Right atrium auricular region (tissue), 2 donors: ENCODE measurements around the gene THAP3. TPM values are rescaled to one million over a fixed set of nuclear protein-coding genes. Genes with fewer than 3 reads are reported as not detected.
"Not testable (repeated sequence)": the region's sequence is repeated elsewhere in the genome, so short reads cannot be mapped to it uniquely, and the experiment has no call there.

Source experiments
- DNase-seq: peaks from one replicate; pipeline ENCODE4 v3.0.0-alpha.2; 2019; ENCODE audit warnings: low spot score
- H3K27ac ChIP-seq, 2 donors: fragments of 200-600 bp; sonication (generic); 1 replicate in 1 of 2; 2 replicates in 1 of 2; pipeline ENCODE4 v1.5.1; 2016 to 2019
- H3K27me3 ChIP-seq, 2 donors: fragments of 200-600 bp; sonication (generic); one replicate each; pipeline versions ENCODE4 v1.5.1 to v1.6.0; 2017 to 2019
- H3K36me3 ChIP-seq: fragments of 200-600 bp; sonication (generic); one replicate; pipeline ENCODE4 v1.5.1; 2016
- H3K4me1 ChIP-seq, 2 donors: fragments of 200-600 bp; sonication (generic); one replicate each; pipeline versions ENCODE4 v1.5.1 to v1.6.0; 2017 to 2019
- H3K4me3 ChIP-seq, 2 donors: fragments of 200-600 bp; sonication (generic); 1 replicate in 1 of 2; 2 replicates in 1 of 2; pipeline ENCODE4 v1.5.1; 2017 to 2019; ENCODE audit warnings: mild to moderate bottlenecking in 1 of 2, moderate library complexity in 1 of 2
- H3K9me3 ChIP-seq, 2 donors: fragments of 200-600 bp; sonication (generic); one replicate each; pipeline ENCODE4 v1.5.1; 2019
- CTCF ChIP-seq, 2 donors: fragments of 200-600 bp; sonication (generic); IDR thresholded peaks; one replicate each; pipeline ENCODE4 v1.5.1; 2019; ENCODE audit warnings: antibody characterized with exemption in 2 of 2
- total RNA-seq, 2 donors: library from RNA; depleted of rRNA; stranded (reverse); fragments of >200 nt; gene quantifications; one replicate each; pipeline ENCODE4 v1.1.0, GENCODE V29; 2016

The THAP3 gene
- total RNA-seq, 2 donors from 2014 or later = 14.6 to 21.4 TPM

GRCh38 chr1:6631058-6631457 lies 6.4 kb downstream of the THAP3 start:
- Histone ChIP-seq H3K9me3 (no peaks in the 10 kb centered on the region), H3K4me1 (peaks cover 0 to 13% of the 10 kb centered on the region in 2 donors), H3K4me3 (no peak overlapping the region), H3K27ac (no peak overlapping the region), H3K27me3 (no peaks in the 10 kb centered on the region), H3K36me3 (peaks cover 68% of the 10 kb centered on the region)
- no peak for TF ChIP-seq CTCF (IDR thresholded peaks at IDR 0.05)
- no peak for DNase-seq

GRCh38 chr1:6632588-6633514 lies 8.2 kb downstream of the THAP3 start:
- no peak for DNase-seq
- no peak for TF ChIP-seq CTCF (IDR thresholded peaks at IDR 0.05)
- Histone ChIP-seq H3K36me3 (peaks cover 86% of the 10 kb centered on the region), H3K27me3 (no peaks in the 10 kb centered on the region), H3K9me3 (no peaks in the 10 kb centered on the region), H3K4me3 (no peak overlapping the region), H3K4me1 (no peaks in the 10 kb centered on the region), H3K27ac (no peak overlapping the region)

- DNase-seq = no peak
- peaks cover 82% of the 10 kb centered on the region for H3K36me3 ChIP-seq
- H3K4me1 ChIP-seq = no peaks in the 10 kb centered on the region
- no peak overlapping the region for H3K27ac ChIP-seq
- H3K4me3 ChIP-seq = no peak overlapping the region
- H3K9me3 ChIP-seq = no peaks in the 10 kb centered on the region
- H3K27me3 ChIP-seq = no peaks in the 10 kb centered on the region
- TF ChIP-seq CTCF (IDR thresholded peaks at IDR 0.05) = peak; percentile 37 to 68
These were observed 9.8 kb downstream of the THAP3 start for GRCh38 chr1:6634371-6635052.

- no peaks in the 10 kb centered on the region for H3K27me3 ChIP-seq
- H3K27ac ChIP-seq = no peak overlapping the region
- DNase-seq = no peak
- TF ChIP-seq CTCF (IDR thresholded peaks at IDR 0.05) = no peak
- H3K4me3 ChIP-seq = no peak overlapping the region
- no peaks in the 10 kb centered on the region for H3K9me3 ChIP-seq
- no peaks in the 10 kb centered on the region for H3K4me1 ChIP-seq
- peaks cover 82% of the 10 kb centered on the region for H3K36me3 ChIP-seq
These were observed 10.7 kb downstream of the THAP3 start for GRCh38 chr1:6635161-6635909.

GRCh38 chr1:6635910-6636760 lies 11.5 kb downstream of the THAP3 start:
- Histone ChIP-seq H3K27ac (no peak overlapping the region), H3K9me3 (no peaks in the 10 kb centered on the region), H3K36me3 (peaks cover 83% of the 10 kb centered on the region), H3K4me3 (no peak overlapping the region), H3K27me3 (no peaks in the 10 kb centered on the region), H3K4me1 (no peaks in the 10 kb centered on the region)
- TF ChIP-seq CTCF (IDR thresholded peaks at IDR 0.05) = no peak
- DNase-seq = no peak

GRCh38 chr1:6636778-6637177 lies 12.1 kb downstream of the THAP3 start:
- DNase-seq, H3K4me1 ChIP-seq, H3K9me3 ChIP-seq, H3K27ac ChIP-seq, H3K4me3 ChIP-seq, H3K27me3 ChIP-seq: not testable (repeated sequence)
- peaks cover 83% of the 10 kb centered on the region for H3K36me3 ChIP-seq
